CD4-positive, alpha-beta T cell treated with Interleukin-12 subunit alpha and Interleukin-12 subunit beta, for 1 hour (primary cell): ENCODE measurements around the gene M1AP.

ENCODE experiments used
- DNase-seq: peaks from one replicate; pipeline ENCODE4 v3.0.0-alpha.2; 2020

Gene M1AP

GRCh38 chr2:74542978-74543377 is 105.2 kb downstream of the M1AP start:
- no peak for DNase-seq

GRCh38 chr2:74540291-74540690 is 107.8 kb downstream of the M1AP start:
- no peak for DNase-seq

GRCh38 chr2:74538881-74539339 is 109.2 kb downstream of the M1AP start:
- DNase-seq: no peak

GRCh38 chr2:74537140-74537539 is 111.0 kb downstream of the M1AP start:
- no peak for DNase-seq

- DNase-seq: no peak
Observed at GRCh38 chr2:74536166-74536950, 111.8 kb downstream of the M1AP start.

- no peak for DNase-seq
Observed at GRCh38 chr2:74535440-74535965, 112.6 kb downstream of the M1AP start.

GRCh38 chr2:74534411-74534810 is 113.7 kb downstream of the M1AP start:
- DNase-seq: no peak

GRCh38 chr2:74533464-74533863 is 114.7 kb downstream of the M1AP start:
- no peak for DNase-seq

- DNase-seq: peak; percentile 64
Observed at GRCh38 chr2:74532222-74532621, 115.9 kb downstream of the M1AP start.

GRCh38 chr2:74531666-74532065 is 116.5 kb downstream of the M1AP start:
- no peak for DNase-seq

GRCh38 chr2:74530239-74531187 is 117.6 kb downstream of the M1AP start:
- peak; percentile 70 for DNase-seq

GRCh38 chr2:74529357-74530238 is 118.5 kb downstream of the M1AP start, which contains the start of the genes AUP1 and HTRA2:
TSS of gene AUP1 (minus strand) at chr2:74529706. CDS start at chr2:74529629, 77 bp downstream.
TSS of gene HTRA2 (plus strand) at chr2:74529933. CDS start at chr2:74530007, 74 bp downstream.
- peak; percentile 90 for DNase-seq

- DNase-seq: peak; percentile 28
Observed at GRCh38 chr2:74528600-74529356, 119.4 kb downstream of the M1AP start.

- no peak for DNase-seq
Observed at GRCh38 chr2:74527741-74528140, 120.4 kb downstream of the M1AP start.

- DNase-seq: no peak
Observed at GRCh38 chr2:74526649-74527230, 121.4 kb downstream of the M1AP start.

- DNase-seq: peak; percentile 49
Observed at GRCh38 chr2:74525717-74526648, 122.1 kb downstream of the M1AP start, which contains the start of gene DQX1. TSS of gene DQX1 (minus strand) at chr2:74526231. CDS start at chr2:74525729, 502 bp downstream.

- DNase-seq: no peak
Observed at GRCh38 chr2:74524955-74525716, 123.0 kb downstream of the M1AP start.

GRCh38 chr2:74524005-74524404 is 124.1 kb downstream of the M1AP start:
- DNase-seq: no peak

- DNase-seq: no peak
Observed at GRCh38 chr2:74522516-74522915, 125.6 kb downstream of the M1AP start.
